CD4-positive, alpha-beta T cell treated with Interferon gamma for 1 hour (primary cell): Measurements from ENCODE around the gene RAB20.
A peak's percentile ranks its signal among the peaks of the same experiment; 100 is the strongest.
"Not testable (repeated sequence)": the region's sequence is repeated elsewhere in the genome, so short reads cannot be mapped to it uniquely, and the experiment has no call there.

Experiments
- DNase-seq: peaks from one replicate; pipeline ENCODE4 v3.0.0-alpha.2; 2020

RAB20 gene

GRCh38 chr13:110574161-110574560 is 12.6 kb upstream of the RAB20 start:
- DNase-seq = no peak

GRCh38 chr13:110572778-110573118 is 11.2 kb upstream of the RAB20 start:
- no peak for DNase-seq

GRCh38 chr13:110571896-110572777 is 10.6 kb upstream of the RAB20 start:
- no peak for DNase-seq

- no peak for DNase-seq
Observed at GRCh38 chr13:110570886-110571285, 9.4 kb upstream of the RAB20 start.

- DNase-seq = not testable (repeated sequence)
Observed at GRCh38 chr13:110569962-110570361, 8.4 kb upstream of the RAB20 start.

GRCh38 chr13:110568612-110569011 is 7.1 kb upstream of the RAB20 start:
- no peak for DNase-seq

- DNase-seq = no peak
Observed at GRCh38 chr13:110566171-110566570, 4.6 kb upstream of the RAB20 start.

GRCh38 chr13:110565296-110565695 is 3.8 kb upstream of the RAB20 start:
- no peak for DNase-seq

- DNase-seq = no peak
Observed at GRCh38 chr13:110564472-110564985, 3.0 kb upstream of the RAB20 start.

GRCh38 chr13:110563463-110563774 is 1.9 kb upstream of the RAB20 start:
- DNase-seq = no peak

GRCh38 chr13:110562696-110563462 is 1.4 kb upstream of the RAB20 start:
- no peak for DNase-seq

GRCh38 chr13:110562036-110562597 is 595 bp upstream of the RAB20 start:
- no peak for DNase-seq

- peak; percentile 13 for DNase-seq
Observed at GRCh38 chr13:110560601-110561343, 750 bp downstream of the RAB20 start.

GRCh38 chr13:110559986-110560385 is 1.5 kb downstream of the RAB20 start:
- no peak for DNase-seq

- no peak for DNase-seq
Observed at GRCh38 chr13:110559429-110559943, 2.0 kb downstream of the RAB20 start.

- no peak for DNase-seq
Observed at GRCh38 chr13:110557610-110558305, 3.8 kb downstream of the RAB20 start.

- DNase-seq = no peak
Observed at GRCh38 chr13:110557082-110557481, 4.4 kb downstream of the RAB20 start.

GRCh38 chr13:110556224-110556606 is 5.3 kb downstream of the RAB20 start:
- DNase-seq = no peak

GRCh38 chr13:110555601-110556223 is 5.8 kb downstream of the RAB20 start:
- DNase-seq = peak; percentile 37

GRCh38 chr13:110554946-110555345 is 6.6 kb downstream of the RAB20 start:
- no peak for DNase-seq

- DNase-seq = no peak
Observed at GRCh38 chr13:110554227-110554836, 7.2 kb downstream of the RAB20 start.
